Mesenchymal stem cell (in vitro differentiated cells and primary cell): ENCODE measurements around the gene CA6.

Experiments
- DNase-seq: peaks from one replicate; pipeline ENCODE4 v3.0.0-alpha.2; 2013
- H2AFZ ChIP-seq: one replicate; pipeline ENCODE4 v1.6.1; 2013; ENCODE audit warnings: low read depth, mild to moderate bottlenecking, control low read depth, inconsistent platforms, low read length, moderate library complexity
- H2AK5ac ChIP-seq: 2 replicates; pipeline ENCODE4 v1.6.1; 2013; ENCODE audit warnings: low read length, moderate library complexity, mild to moderate bottlenecking, inconsistent platforms; ENCODE audit not compliant: severe bottlenecking
- H2BK120ac ChIP-seq: one replicate; pipeline ENCODE4 v1.6.1; 2013; ENCODE audit warnings: low read depth, mild to moderate bottlenecking, inconsistent platforms, low read length, moderate library complexity
- H2BK12ac ChIP-seq, 2 experiments: one replicate each; pipeline ENCODE4 v1.6.1; 2013; ENCODE audit warnings: inconsistent platforms in 2 of 2, low read length in 2 of 2, mild to moderate bottlenecking in 2 of 2, moderate library complexity in 2 of 2, control low read depth in 1 of 2
- H2BK15ac ChIP-seq: one replicate; pipeline ENCODE4 v1.6.1; 2013; ENCODE audit warnings: mild to moderate bottlenecking, low read depth, inconsistent platforms; ENCODE audit not compliant: poor library complexity, severe bottlenecking
- H2BK5ac ChIP-seq: 2 replicates; pipeline ENCODE4 v1.6.1; 2013; ENCODE audit warnings: low read depth, mild to moderate bottlenecking, low read length, control low read depth, inconsistent platforms; ENCODE audit not compliant: poor library complexity, severe bottlenecking
- H3K14ac ChIP-seq, 2 experiments: one replicate each; pipeline ENCODE4 v1.6.1; 2013; ENCODE audit warnings: inconsistent platforms in 2 of 2, low read length in 2 of 2, control low read depth in 1 of 2, mild to moderate bottlenecking in 1 of 2, moderate library complexity in 1 of 2
- H3K18ac ChIP-seq, 2 experiments: one replicate each; pipeline ENCODE4 v1.6.1; 2013; ENCODE audit warnings: inconsistent platforms in 2 of 2, low read length in 2 of 2, control low read depth in 1 of 2, low read depth in 1 of 2, mild to moderate bottlenecking in 1 of 2
- H3K23ac ChIP-seq, 2 experiments: one replicate each; pipeline ENCODE4 v1.6.1; 2013; ENCODE audit warnings: inconsistent platforms in 2 of 2, low read length in 2 of 2, mild to moderate bottlenecking in 2 of 2, moderate library complexity in 2 of 2, control low read depth in 1 of 2
- H3K27ac ChIP-seq: 2 replicates; pipeline ENCODE4 v1.5.1; 2013; ENCODE audit warnings: mild to moderate bottlenecking, moderate library complexity, low read length, control low read depth, inconsistent platforms; ENCODE audit not compliant: poor library complexity, severe bottlenecking
- H3K27me3 ChIP-seq, 2 experiments: 2 replicates each; pipeline versions ENCODE4 v1.6.1 to v1.7.0; 2013; ENCODE audit warnings: low read length in 2 of 2, mild to moderate bottlenecking in 2 of 2, moderate library complexity in 2 of 2, control low read depth in 1 of 2, inconsistent platforms in 1 of 2; ENCODE audit not compliant: control insufficient read depth in 1 of 2, insufficient read depth in 1 of 2
- H3K36me3 ChIP-seq, 2 experiments: 2 replicates each; pipeline versions ENCODE4 v1.6.1 to v1.7.0; 2013; ENCODE audit warnings: low read length in 2 of 2, control low read depth in 1 of 2, inconsistent platforms in 1 of 2, low read depth in 1 of 2, mild to moderate bottlenecking in 1 of 2; ENCODE audit not compliant: insufficient read depth in 2 of 2, control insufficient read depth in 1 of 2
- H3K4ac ChIP-seq, 2 experiments: one replicate each; pipeline ENCODE4 v1.6.1; 2013; ENCODE audit warnings: inconsistent platforms in 2 of 2, low read length in 2 of 2, mild to moderate bottlenecking in 2 of 2, moderate library complexity in 2 of 2, control low read depth in 1 of 2, low read depth in 1 of 2
- H3K4me1 ChIP-seq: 2 replicates; pipeline ENCODE4 v1.6.1; 2013; ENCODE audit warnings: low read depth, low read length, control low read depth; ENCODE audit not compliant: control insufficient read depth, insufficient read depth
- H3K4me2 ChIP-seq: 2 replicates; pipeline ENCODE4 v1.6.1; 2013; ENCODE audit warnings: low read length, mild to moderate bottlenecking, inconsistent platforms; ENCODE audit not compliant: poor library complexity, severe bottlenecking
- H3K4me3 ChIP-seq, 2 experiments: 2 replicates each; pipeline versions ENCODE4 v1.5.1 to v1.7.0; 2013; ENCODE audit warnings: low read length in 2 of 2, mild to moderate bottlenecking in 2 of 2, control low read depth in 1 of 2, low read depth in 1 of 2; ENCODE audit not compliant: insufficient read depth in 1 of 2
- H3K79me1 ChIP-seq: replicated peaks from 2 replicates; pipeline ENCODE4 v1.6.1; 2013; ENCODE audit warnings: mild to moderate bottlenecking, control low read depth, low read length, inconsistent platforms; ENCODE audit not compliant: poor library complexity, severe bottlenecking
- H3K9ac ChIP-seq: 2 replicates; pipeline ENCODE4 v1.7.0; 2013; ENCODE audit warnings: mild to moderate bottlenecking, low read length, moderate library complexity
- H3K9me3 ChIP-seq: 2 replicates; pipeline ENCODE4 v1.7.0; 2013; ENCODE audit warnings: mild to moderate bottlenecking, low read length; ENCODE audit not compliant: control insufficient read depth
- H4K8ac ChIP-seq: one replicate; pipeline ENCODE4 v1.6.1; 2013; ENCODE audit warnings: inconsistent platforms, mild to moderate bottlenecking, low read length, moderate library complexity
- H4K91ac ChIP-seq: one replicate; pipeline ENCODE4 v1.6.1; 2013; ENCODE audit warnings: mild to moderate bottlenecking, low read length, inconsistent platforms
- WGBS: methylation state at CpG from one replicate; pipeline ENCODE4 v1.1.7; 2013; ENCODE audit warnings: mixed read lengths; 5-methylcytosine and 5-hydroxymethylcytosine counted together

The CA6 gene

GRCh38 chr1:8910914-8911313 lies 34.8 kb upstream of the CA6 start:
- H3K36me3 ChIP-seq, result no peaks in the 10 kb centered on the region
- 65% methylated on average over 4 of the region's 6 CpGs for WGBS

GRCh38 chr1:8911416-8912309 lies 34.0 kb upstream of the CA6 start:
- Histone ChIP-seq H2BK15ac (no peak overlapping the region), H3K4me2 (no peak overlapping the region), H3K36me3 (no peaks in the 10 kb centered on the region), H3K4me3 (no peak overlapping the region), H3K4me1 (peaks cover 11% of the 10 kb centered on the region), H3K14ac (no peak overlapping the region), H3K27me3 (no peaks in the 10 kb centered on the region), H3K79me1 (no peaks in the 10 kb centered on the region), H2BK5ac (peak overlapping the region; percentile 20), H3K27ac (peak overlapping the region; percentile 50), H3K18ac (peak overlapping the region in 1 of 2 experiments; percentile 29), H2AK5ac (peak overlapping the region; percentile 94), H3K4ac (no peak overlapping the region), H2BK12ac (peak overlapping the region in 1 of 2 experiments; percentile 60), H2AFZ (no peak overlapping the region), H2BK120ac (peak overlapping the region; percentile 34), H3K23ac (no peak overlapping the region), H4K91ac (peak overlapping the region; percentile 50), H3K9ac (no peak overlapping the region), H3K9me3 (no peaks in the 10 kb centered on the region), H4K8ac (no peak overlapping the region)
- DNase-seq, result no peak
- WGBS, result 91% methylated on average over 10 of the region's 17 CpGs

More at GRCh38 chr1:8910914-8911313, 34.8 kb upstream of the CA6 start:
- Histone ChIP-seq H3K4me3 (no peak overlapping the region), H3K14ac (no peak overlapping the region), H2BK12ac (no peak overlapping the region), H2AFZ (no peak overlapping the region), H3K9ac (no peak overlapping the region), H3K79me1 (no peaks in the 10 kb centered on the region), H2BK120ac (no peak overlapping the region), H3K18ac (no peak overlapping the region), H3K9me3 (no peaks in the 10 kb centered on the region), H2BK15ac (no peak overlapping the region), H2BK5ac (no peak overlapping the region), H3K23ac (no peak overlapping the region), H3K4me1 (peaks cover 11% of the 10 kb centered on the region), H2AK5ac (no peak overlapping the region), H4K91ac (no peak overlapping the region), H3K27me3 (no peaks in the 10 kb centered on the region), H4K8ac (no peak overlapping the region), H3K4me2 (no peak overlapping the region), H3K4ac (no peak overlapping the region), H3K27ac (no peak overlapping the region)
- DNase-seq, result peak; percentile 39

DNA sequence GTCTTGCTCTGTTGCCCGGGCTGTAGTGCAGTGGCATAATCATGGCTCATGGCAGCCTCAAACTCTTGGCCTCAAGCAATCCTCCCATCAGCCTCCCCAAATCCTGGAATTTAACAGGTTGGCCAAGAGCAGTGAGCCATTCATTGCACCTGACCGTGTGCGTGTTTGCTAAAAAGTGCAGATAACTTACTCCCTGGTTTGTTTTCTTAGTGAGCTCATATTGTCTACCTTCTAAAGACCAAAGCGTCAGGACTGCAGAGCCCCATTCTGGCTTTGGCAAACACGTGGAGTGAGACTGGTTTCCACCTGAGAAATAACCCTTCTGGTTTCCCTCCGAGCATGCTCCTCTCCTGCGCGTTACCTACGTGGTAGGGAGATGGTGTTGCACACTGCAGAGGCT lies 32.2 kb upstream of the CA6 start:
- H4K91ac ChIP-seq, result no peak overlapping the region
- H4K8ac ChIP-seq, result no peak overlapping the region
- no peak for DNase-seq
- no peak overlapping the region for H2AFZ ChIP-seq
- H3K9me3 ChIP-seq, result no peaks in the 10 kb centered on the region
- no peak overlapping the region for H3K23ac ChIP-seq
- H2BK5ac ChIP-seq, result no peak overlapping the region
- no peak overlapping the region for H3K27ac ChIP-seq
- no peak overlapping the region for H2BK120ac ChIP-seq
- no peak overlapping the region for H3K14ac ChIP-seq
- 94% methylated on average over 9 of the region's 9 CpGs for WGBS
- no peaks in the 10 kb centered on the region for H3K79me1 ChIP-seq
- no peak overlapping the region for H3K4ac ChIP-seq
- peak overlapping the region in 1 of 2 experiments; percentile 66 for H2BK12ac ChIP-seq
- no peak overlapping the region for H3K4me2 ChIP-seq
- no peak overlapping the region for H2AK5ac ChIP-seq
- no peak overlapping the region for H3K18ac ChIP-seq
- no peak overlapping the region for H2BK15ac ChIP-seq
- no peaks in the 10 kb centered on the region for H3K27me3 ChIP-seq
- no peak overlapping the region for H3K9ac ChIP-seq
- H3K4me1 ChIP-seq, result peaks cover 10% of the 10 kb centered on the region
- H3K36me3 ChIP-seq, result no peaks in the 10 kb centered on the region
- no peak overlapping the region for H3K4me3 ChIP-seq

DNA sequence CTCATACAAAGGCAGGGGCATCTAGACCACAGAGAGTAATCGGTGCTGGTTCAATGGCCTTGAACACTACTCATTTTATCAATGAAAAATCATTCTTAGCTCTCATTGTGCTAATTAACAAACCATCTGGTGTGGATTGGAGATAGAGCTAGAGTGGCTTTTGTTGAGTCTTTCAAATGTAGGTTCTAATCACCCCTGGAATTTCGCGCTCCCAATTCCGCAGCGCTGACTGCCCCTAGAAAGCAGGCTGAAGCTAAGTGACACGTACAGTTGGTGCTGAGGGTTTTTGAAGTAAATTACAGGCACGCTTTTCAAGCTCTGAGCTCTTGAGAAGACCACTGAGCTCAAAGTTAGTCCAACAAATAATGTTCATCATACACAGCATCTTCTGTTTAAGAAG lies 31.2 kb upstream of the CA6 start:
- Histone ChIP-seq H3K18ac (no peak overlapping the region), H3K14ac (no peak overlapping the region), H2AFZ (no peak overlapping the region), H3K36me3 (no peaks in the 10 kb centered on the region), H3K23ac (no peak overlapping the region), H2BK15ac (no peak overlapping the region), H4K8ac (no peak overlapping the region), H3K27ac (no peak overlapping the region), H3K79me1 (no peaks in the 10 kb centered on the region), H3K9ac (no peak overlapping the region), H2BK120ac (no peak overlapping the region), H2AK5ac (no peak overlapping the region), H3K4me1 (peaks cover 8% of the 10 kb centered on the region), H3K4ac (no peak overlapping the region), H4K91ac (no peak overlapping the region), H3K27me3 (no peaks in the 10 kb centered on the region), H2BK5ac (no peak overlapping the region), H2BK12ac (no peak overlapping the region), H3K4me2 (no peak overlapping the region), H3K4me3 (no peak overlapping the region), H3K9me3 (no peaks in the 10 kb centered on the region)
- DNase-seq, result no peak
- 73% methylated on average over 6 of the region's 7 CpGs for WGBS
